Esophagus muscularis mucosa (tissue), 4 donors: ENCODE measurements around the gene CD7. TPM values are rescaled to one million over a fixed set of nuclear protein-coding genes. Genes with fewer than 3 reads are reported as not detected.

ENCODE experiments used
- DNase-seq: peaks from one replicate; pipeline ENCODE4 v3.0.0-alpha.2; 2017; ENCODE audit errors: extremely low spot score
- H3K27ac ChIP-seq, 4 donors: fragments of 200-600 bp; sonication (generic); replicated peaks in 1 of 4; 1 replicate in 3 of 4; 2 replicates in 1 of 4; pipeline ENCODE4 v1.5.1; 2016 to 2019; ENCODE audit warnings: mild to moderate bottlenecking in 1 of 4
- H3K27me3 ChIP-seq, 4 donors: fragments of 200-600 bp; sonication (generic); one replicate each; pipeline versions ENCODE4 v1.5.1 to v1.6.0; 2016 to 2019
- H3K36me3 ChIP-seq, 4 donors: fragments of 200-600 bp; sonication (generic); one replicate each; pipeline ENCODE4 v1.5.1; 2016 to 2019
- H3K4me1 ChIP-seq, 4 donors: fragments of 200-600 bp; sonication (generic); one replicate each; pipeline ENCODE4 v1.5.1; 2016 to 2019
- H3K4me3 ChIP-seq, 4 donors: fragments of 200-600 bp; sonication (generic); 1 replicate in 2 of 4; 2 replicates in 2 of 4; pipeline ENCODE4 v1.5.1; 2016 to 2019; ENCODE audit warnings: mild to moderate bottlenecking in 4 of 4, moderate library complexity in 1 of 4
- H3K9me3 ChIP-seq, 4 donors: fragments of 200-600 bp; sonication (generic); 1 replicate in 3 of 4; 2 replicates in 1 of 4; pipeline ENCODE4 v1.5.1; 2016 to 2019
- EP300 ChIP-seq: sonication (generic); formaldehyde crosslinking; IDR thresholded peaks from one replicate; pipeline ENCODE4 v1.6.1; 2017; ENCODE audit warnings: antibody characterized with exemption
- POLR2A ChIP-seq: fragments of 450-650 bp; IDR thresholded peaks from one replicate; pipeline ENCODE4 v1.6.1; 2017; ENCODE audit warnings: antibody characterized with exemption, moderate library complexity, mild to moderate bottlenecking, low read depth
- POLR2AphosphoS5 ChIP-seq, 2 donors: sonication (generic); formaldehyde crosslinking; IDR thresholded peaks; one replicate each; pipeline ENCODE4 v1.6.1; 2017; ENCODE audit warnings: antibody characterized with exemption in 2 of 2
- WGBS: methylation state at CpG from one replicate; pipeline ENCODE4 v1.1.5; 2018; 5-methylcytosine and 5-hydroxymethylcytosine counted together
- intact Hi-C: fragments of 100-400 bp; cut with DNase I; formaldehyde crosslinking; loops from one replicate; pipeline ENCODE4 v1.15.1; 2023
- total RNA-seq, 4 donors: library from RNA; depleted of rRNA; stranded (reverse); fragments of >200 nt; gene quantifications; one replicate each; pipeline versions ENCODE4 v1.1.0 to v1.2.1, GENCODE V29; 2016
- TF ChIP-seq, protein P1 (sequence below), 3 experiments: fragments of 200-600 bp in 2 of 3; fragments of 450-650 bp in 1 of 3; sonication (generic) in 2 of 3; IDR thresholded peaks; one replicate each; pipeline ENCODE4 v1.5.1; 2017 to 2019; ENCODE audit warnings: antibody characterized with exemption in 3 of 3, mild to moderate bottlenecking in 2 of 3, moderate library complexity in 1 of 3

The CD7 gene
- total RNA-seq, 4 donors from 2014 or later, result 0.91 to 5.7 (median 2.0) TPM; not detected in 1

DNA sequence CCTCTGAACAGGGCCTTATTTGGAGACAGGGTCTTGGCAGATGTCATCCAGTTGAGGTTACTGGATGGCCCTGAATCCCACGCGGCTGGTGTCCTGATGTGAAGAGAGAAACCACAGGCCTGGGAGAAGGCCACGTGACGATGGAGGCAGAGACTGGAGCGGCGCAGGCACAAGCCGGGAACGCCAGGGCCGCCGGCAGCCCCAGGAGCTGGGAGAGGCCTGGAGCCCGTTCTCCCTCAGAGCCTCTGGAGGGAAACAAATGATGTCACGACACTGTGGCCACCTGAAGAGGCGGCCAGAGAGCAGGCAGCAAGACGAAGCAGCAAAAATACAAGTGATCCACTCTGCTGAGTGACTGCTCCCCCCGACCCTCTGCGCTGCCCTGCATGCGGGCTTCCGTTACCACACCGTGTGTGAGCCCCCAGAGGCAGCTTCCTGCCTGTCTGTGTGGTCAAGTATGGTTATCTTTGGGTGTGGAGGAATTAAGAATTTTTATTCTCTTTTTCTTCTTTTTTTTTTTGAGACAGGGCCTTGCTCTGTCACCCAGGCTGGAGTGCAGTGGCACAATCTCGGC, 11.6 kb downstream of the CD7 start:
- DNase-seq, result no peak
- Histone ChIP-seq H3K27me3 (peaks cover 0 to 26% (median 0%) of the 10 kb centered on the region in 4 donors), H3K9me3 (no peaks in the 10 kb centered on the region), H3K27ac (no peak overlapping the region), H3K4me3 (no peak overlapping the region), H3K36me3 (no peaks in the 10 kb centered on the region), H3K4me1 (peaks cover 4 to 7% (median 5%) of the 10 kb centered on the region in 4 donors)
- intact Hi-C loops, result no loop called here
- TF ChIP-seq POLR2A, result no peak
- no peak for TF ChIP-seq EP300
- TF ChIP-seq POLR2AphosphoS5 (IDR thresholded peaks at IDR 0.05), result no peak
- TF ChIP-seq, protein P1, sequence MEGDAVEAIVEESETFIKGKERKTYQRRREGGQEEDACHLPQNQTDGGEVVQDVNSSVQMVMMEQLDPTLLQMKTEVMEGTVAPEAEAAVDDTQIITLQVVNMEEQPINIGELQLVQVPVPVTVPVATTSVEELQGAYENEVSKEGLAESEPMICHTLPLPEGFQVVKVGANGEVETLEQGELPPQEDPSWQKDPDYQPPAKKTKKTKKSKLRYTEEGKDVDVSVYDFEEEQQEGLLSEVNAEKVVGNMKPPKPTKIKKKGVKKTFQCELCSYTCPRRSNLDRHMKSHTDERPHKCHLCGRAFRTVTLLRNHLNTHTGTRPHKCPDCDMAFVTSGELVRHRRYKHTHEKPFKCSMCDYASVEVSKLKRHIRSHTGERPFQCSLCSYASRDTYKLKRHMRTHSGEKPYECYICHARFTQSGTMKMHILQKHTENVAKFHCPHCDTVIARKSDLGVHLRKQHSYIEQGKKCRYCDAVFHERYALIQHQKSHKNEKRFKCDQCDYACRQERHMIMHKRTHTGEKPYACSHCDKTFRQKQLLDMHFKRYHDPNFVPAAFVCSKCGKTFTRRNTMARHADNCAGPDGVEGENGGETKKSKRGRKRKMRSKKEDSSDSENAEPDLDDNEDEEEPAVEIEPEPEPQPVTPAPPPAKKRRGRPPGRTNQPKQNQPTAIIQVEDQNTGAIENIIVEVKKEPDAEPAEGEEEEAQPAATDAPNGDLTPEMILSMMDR (IDR thresholded peaks at IDR 0.05), result no peak
- 84% methylated on average over 20 of the region's 20 CpGs for WGBS

DNA sequence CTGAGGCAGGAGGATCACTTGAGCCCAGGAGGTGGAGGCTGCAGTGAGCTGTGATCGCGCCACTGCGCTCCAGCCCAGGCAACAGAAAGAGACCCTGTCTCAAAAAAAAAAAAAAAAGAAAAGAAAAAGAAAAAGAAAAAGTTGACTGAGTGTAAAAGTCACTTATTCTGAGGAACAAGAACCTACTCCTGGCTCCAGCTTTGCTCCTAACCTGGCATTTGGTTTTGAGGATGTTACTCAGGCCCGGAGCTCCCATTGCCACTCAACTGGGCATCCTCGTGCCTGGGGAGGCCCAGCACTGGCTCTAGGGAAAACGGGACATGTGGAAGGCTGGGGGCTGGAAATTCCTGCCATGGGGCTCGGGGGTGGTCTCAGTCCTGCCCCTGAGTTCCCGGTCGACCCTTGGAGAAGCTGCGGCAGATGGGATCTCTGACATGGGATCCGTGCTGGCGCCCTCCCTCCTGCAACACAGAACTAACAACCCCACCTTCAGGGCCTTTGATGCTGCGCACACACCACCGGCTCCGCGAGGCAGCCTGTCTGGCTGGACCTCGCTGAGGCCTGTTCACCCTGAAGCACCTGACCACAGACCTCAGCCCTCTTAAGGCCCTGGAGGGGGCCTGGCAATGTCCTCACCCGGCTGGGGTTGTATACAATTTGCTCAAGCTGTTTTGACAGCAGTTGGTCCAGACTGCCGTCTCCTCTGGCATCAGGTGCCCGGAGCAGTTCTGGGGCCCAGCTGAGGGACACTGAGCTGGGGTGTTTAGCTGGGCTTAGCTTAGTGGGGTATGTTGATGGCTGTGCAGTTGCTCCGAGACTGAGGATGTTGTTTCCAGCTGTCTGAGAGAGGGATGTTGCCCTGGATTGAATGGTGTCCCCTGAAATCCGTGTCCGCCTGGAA, 12.3 kb downstream of the CD7 start:
- no peaks in the 10 kb centered on the region for H3K9me3 ChIP-seq
- TF ChIP-seq POLR2AphosphoS5 (IDR thresholded peaks at IDR 0.05) (no peak), EP300 (no peak), POLR2A (no peak)
- TF ChIP-seq, protein P1 (IDR thresholded peaks at IDR 0.05), result no peak
- DNase-seq, result no peak
- H3K27me3 ChIP-seq, result peaks cover 0 to 19% (median 0%) of the 10 kb centered on the region in 4 donors
- intact Hi-C loops, result no loop called here
- H3K36me3 ChIP-seq, result no peaks in the 10 kb centered on the region
- peaks cover 8 to 12% (median 9%) of the 10 kb centered on the region in 4 donors for H3K4me1 ChIP-seq
- no peak overlapping the region for H3K27ac ChIP-seq
- 85% methylated on average over 19 of the region's 23 CpGs for WGBS
- no peak overlapping the region for H3K4me3 ChIP-seq

DNA sequence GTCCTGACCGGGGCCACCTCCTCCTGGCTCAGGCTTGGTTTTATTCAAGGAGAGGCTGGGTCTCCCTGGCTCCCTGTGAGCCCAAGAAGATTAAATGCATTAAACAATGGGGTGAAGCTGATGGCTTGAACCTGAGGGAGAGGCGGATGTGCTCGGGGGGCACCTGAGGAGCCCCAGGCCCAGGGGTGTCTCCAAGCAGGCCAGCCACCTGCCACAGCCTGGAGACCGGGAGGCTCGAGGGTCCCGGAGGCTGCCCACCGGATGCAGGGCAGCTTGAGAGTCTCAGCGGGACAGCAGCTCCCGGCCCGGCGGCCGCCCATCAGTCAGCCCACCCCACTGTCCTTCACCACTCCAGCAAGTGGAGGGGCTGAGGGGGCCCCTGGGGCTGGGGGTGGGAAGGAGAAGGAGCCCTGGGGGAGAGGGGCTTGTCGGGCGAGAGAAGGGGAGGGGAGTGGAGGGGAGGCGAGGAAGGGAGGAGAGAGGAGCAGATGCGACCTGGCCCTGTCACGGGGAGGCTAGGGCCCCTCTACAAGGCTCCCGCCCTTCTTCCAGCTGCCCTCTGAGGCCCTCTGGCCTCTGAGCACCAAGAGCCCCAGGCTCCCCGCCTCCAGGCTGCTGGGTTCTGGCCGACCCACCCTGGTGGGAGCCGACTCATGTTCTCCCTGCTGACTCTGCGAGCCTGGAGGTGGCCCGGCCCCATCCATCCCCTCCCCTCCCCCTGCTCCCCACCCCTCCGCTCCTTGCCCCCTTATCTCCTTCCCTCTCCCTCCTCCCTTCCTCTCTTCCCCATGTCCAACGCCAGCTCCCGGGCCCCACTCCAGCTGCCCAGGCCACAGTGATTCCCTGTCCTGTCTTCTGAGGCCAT, 13.2 kb downstream of the CD7 start:
- WGBS, result 78% methylated on average over 26 of the region's 26 CpGs
- H3K27me3 ChIP-seq, result peaks cover 0 to 10% (median 0%) of the 10 kb centered on the region in 4 donors
- H3K4me1 ChIP-seq, result peaks cover 10 to 14% (median 12%) of the 10 kb centered on the region in 4 donors
- no peaks in the 10 kb centered on the region for H3K9me3 ChIP-seq
- no peaks in the 10 kb centered on the region for H3K36me3 ChIP-seq
- DNase-seq, result no peak
- no peak overlapping the region for H3K4me3 ChIP-seq
- intact Hi-C loops, result no loop called here
- TF ChIP-seq EP300 (no peak), POLR2AphosphoS5 (IDR thresholded peaks at IDR 0.05) (no peak), POLR2A (no peak)
- TF ChIP-seq, protein P1 (IDR thresholded peaks at IDR 0.05), result no peak
- no peak overlapping the region for H3K27ac ChIP-seq

DNA sequence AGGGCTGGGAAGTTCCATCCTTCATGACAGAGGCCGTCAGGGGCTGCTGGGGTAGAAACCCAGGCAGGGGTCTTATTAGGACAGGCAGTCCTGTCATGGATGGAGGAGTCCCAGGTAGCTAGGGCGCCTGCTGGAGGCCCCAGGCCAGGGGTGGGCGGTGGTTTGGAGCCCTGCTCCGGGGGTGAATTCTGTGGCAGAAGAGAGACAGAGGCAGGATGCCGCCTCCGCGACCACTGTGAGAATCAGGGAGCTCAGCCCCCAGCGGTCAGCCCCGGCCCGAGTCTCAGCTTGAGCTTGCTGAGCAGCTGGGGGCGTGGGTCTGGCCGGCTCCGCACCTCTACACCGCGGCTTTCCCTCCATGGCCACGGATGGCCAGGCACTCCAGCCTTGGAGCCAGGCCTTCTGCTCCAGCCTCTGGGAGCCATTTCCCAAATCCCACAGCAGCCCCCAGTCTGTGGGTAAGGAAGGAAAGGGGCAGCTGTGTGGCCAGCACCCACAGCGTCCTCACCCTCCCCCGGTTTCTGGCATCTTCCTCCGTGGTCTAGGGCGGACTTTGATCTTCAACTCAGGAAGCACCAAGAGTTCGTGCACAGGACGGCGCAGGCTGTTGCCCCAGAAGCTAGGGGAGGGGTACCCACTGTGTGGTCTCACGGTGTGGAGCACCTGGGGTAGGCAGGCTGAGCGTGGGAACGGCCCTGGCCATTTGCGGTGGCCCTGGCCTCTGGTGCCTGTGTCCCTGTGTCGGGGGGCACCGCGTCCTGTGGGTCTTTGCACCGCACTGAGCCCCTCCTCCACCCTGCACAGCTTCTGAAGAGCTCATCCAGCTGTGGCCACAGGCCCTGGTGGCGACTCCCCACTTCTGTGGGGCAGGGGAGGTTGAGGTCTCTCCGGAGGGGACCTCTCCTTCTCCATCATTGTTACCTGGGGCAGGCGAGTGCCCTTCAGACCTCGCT, 14.1 kb downstream of the CD7 start:
- Histone ChIP-seq H3K27me3 (peaks cover 0 to under 1% (median 0%) of the 10 kb centered on the region in 4 donors), H3K27ac (no peak overlapping the region), H3K4me3 (no peak overlapping the region), H3K4me1 (peaks cover 20 to 23% (median 21%) of the 10 kb centered on the region in 4 donors), H3K9me3 (no peaks in the 10 kb centered on the region), H3K36me3 (no peaks in the 10 kb centered on the region)
- intact Hi-C loops, result no loop called here
- TF ChIP-seq, protein P1 (IDR thresholded peaks at IDR 0.05), result no peak
- TF ChIP-seq POLR2AphosphoS5 (IDR thresholded peaks at IDR 0.05), result no peak
- TF ChIP-seq EP300, result no peak
- no peak for TF ChIP-seq POLR2A
- no peak for DNase-seq
- 83% methylated on average over 20 of the region's 35 CpGs for WGBS
